Measurements from ENCODE around the gene MTA1.

The MTA1 gene

DNA sequence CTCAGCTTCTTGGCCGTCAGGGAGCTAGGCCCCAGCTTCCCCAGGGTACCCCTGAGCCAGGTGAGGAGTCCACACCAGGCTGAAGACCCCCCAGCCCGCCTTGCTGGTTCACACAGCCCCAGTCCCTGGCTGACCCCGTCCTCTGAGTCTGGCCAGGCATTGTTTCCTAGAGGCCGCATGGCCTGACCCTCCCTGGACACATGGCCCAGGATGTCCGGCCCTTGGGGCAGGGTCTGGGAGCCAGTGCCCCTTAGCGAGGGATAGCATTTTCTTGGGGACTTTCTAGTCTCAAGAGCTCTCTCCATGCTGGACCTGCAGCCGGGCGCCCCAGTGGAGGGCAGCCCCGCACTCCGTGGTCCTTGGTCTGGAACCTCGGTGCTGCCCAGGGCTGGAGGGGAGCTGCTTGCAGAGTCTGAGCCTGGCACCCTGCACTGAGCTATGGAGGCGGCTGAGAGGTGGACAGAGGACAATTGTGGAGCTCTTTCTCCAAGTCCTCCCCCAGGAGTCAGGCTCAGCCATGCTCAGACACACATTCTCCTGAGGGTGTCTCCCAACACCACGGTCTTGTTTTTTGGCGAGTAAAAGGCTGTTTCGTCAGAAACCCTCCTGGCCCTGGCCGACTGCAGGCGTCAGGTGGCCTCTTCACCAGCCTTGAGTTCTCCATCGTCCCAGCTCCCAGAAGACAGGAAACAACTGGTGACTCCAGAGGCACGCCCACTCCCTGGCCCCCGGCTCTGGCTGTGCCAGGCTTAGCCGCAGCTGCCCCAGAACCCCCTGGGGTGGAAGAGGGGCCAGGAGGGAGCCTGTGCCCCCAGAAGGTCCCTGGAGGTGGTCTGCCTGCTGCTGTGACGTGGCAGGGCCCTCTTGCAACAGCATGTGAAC lies 37.4 kb downstream of the MTA1 start:
- Histone ChIP-seq H3K27ac (replicated peaks) (no peak overlapping the region), H3K4me3 (replicated peaks; ENCODE audit: insufficient read depth, low read length) (no peak overlapping the region), H3K27me3 (ENCODE audit: insufficient read depth, poor library complexity, severe bottlenecking) (no peaks in the 10 kb centered on the region)
- TF ChIP-seq CTCF (IDR thresholded peaks at IDR 0.05; ENCODE audit: insufficient read depth, low read length) (no peak), GABPA (IDR thresholded peaks at IDR 0.05; ENCODE audit: low read depth) (no peak), POLR2AphosphoS5 (IDR thresholded peaks at IDR 0.05; ENCODE audit: low read depth) (no peak; the same call in 1 of the 2 replicates), SPI1 (IDR thresholded peaks at IDR 0.05; ENCODE audit: borderline replicate concordance, low read depth) (no peak), REST (IDR thresholded peaks at IDR 0.05; ENCODE audit: insufficient replicate concordance, low read depth) (no peak)
- no peak for DNase-seq (ENCODE audit: low read depth in 1 of 2, low spot score in 1 of 2)

GRCh38 chr14:105458010-105458409 lies 38.4 kb downstream of the MTA1 start:
- TF ChIP-seq POLR2AphosphoS5 (IDR thresholded peaks at IDR 0.05; ENCODE audit: low read depth) (peak; percentile 17; the same call in 1 of the 2 replicates), GABPA (IDR thresholded peaks at IDR 0.05; ENCODE audit: low read depth) (no peak)
- DNase-seq (ENCODE audit: low read depth in 1 of 2, low spot score in 1 of 2), result no peak
- Histone ChIP-seq H3K27ac (replicated peaks) (no peak overlapping the region), H3K4me3 (replicated peaks; ENCODE audit: insufficient read depth, low read length) (no peak overlapping the region), H3K27me3 (ENCODE audit: insufficient read depth, poor library complexity, severe bottlenecking) (no peaks in the 10 kb centered on the region)

GRCh38 chr14:105458571-105458970 lies 38.9 kb downstream of the MTA1 start:
- no peak overlapping the region for H3K4me3 ChIP-seq (replicated peaks; ENCODE audit: insufficient read depth, low read length)
- DNase-seq (ENCODE audit: low read depth in 1 of 2, low spot score in 1 of 2), result no peak
- no peak overlapping the region for H3K27ac ChIP-seq (replicated peaks)
- no peak for TF ChIP-seq GABPA (IDR thresholded peaks at IDR 0.05; ENCODE audit: low read depth)
- no peak for TF ChIP-seq SPI1 (IDR thresholded peaks at IDR 0.05; ENCODE audit: borderline replicate concordance, low read depth)
- TF ChIP-seq REST (IDR thresholded peaks at IDR 0.05; ENCODE audit: insufficient replicate concordance, low read depth), result no peak
- no peak for TF ChIP-seq POLR2AphosphoS5 (IDR thresholded peaks at IDR 0.05; ENCODE audit: low read depth)
- TF ChIP-seq CTCF (IDR thresholded peaks at IDR 0.05; ENCODE audit: insufficient read depth, low read length), result no peak
- H3K27me3 ChIP-seq (ENCODE audit: insufficient read depth, poor library complexity, severe bottlenecking), result no peaks in the 10 kb centered on the region

DNA sequence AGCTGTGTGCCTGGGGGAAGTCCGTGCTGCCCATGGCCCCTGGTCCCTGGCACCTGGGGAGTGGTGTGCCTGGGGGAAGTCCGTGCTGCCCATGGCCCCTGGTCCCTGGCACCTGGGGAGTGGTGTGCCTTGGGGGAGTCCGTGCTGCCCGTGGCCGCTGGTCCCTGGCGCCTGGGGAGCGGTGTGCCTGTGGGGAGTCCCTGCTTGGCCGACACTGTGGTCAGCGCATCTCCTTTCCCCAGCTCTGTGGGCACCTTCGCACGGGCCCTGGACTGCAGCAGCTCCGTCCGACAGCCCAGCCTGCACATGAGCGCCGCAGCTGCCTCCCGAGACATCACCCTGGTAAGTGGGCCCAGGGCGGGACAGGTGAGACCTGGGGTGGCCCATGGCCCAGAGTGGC lies 40.5 kb downstream of the MTA1 start:
- TF ChIP-seq SPI1 (IDR thresholded peaks at IDR 0.05; ENCODE audit: borderline replicate concordance, low read depth), result no peak
- no peak for TF ChIP-seq REST (IDR thresholded peaks at IDR 0.05; ENCODE audit: insufficient replicate concordance, low read depth)
- no peak for TF ChIP-seq GABPA (IDR thresholded peaks at IDR 0.05; ENCODE audit: low read depth)
- no peak for TF ChIP-seq CTCF (IDR thresholded peaks at IDR 0.05; ENCODE audit: insufficient read depth, low read length)
- no peak for TF ChIP-seq POLR2AphosphoS5 (IDR thresholded peaks at IDR 0.05; ENCODE audit: low read depth)
- H3K27ac ChIP-seq (replicated peaks), result no peak overlapping the region
- DNase-seq (ENCODE audit: low read depth in 1 of 2, low spot score in 1 of 2), result no peak
- no peaks in the 10 kb centered on the region for H3K27me3 ChIP-seq (ENCODE audit: insufficient read depth, poor library complexity, severe bottlenecking)
- no peak overlapping the region for H3K4me3 ChIP-seq (replicated peaks; ENCODE audit: insufficient read depth, low read length)

All from HL-60 (cell line).